ENCODE measurements around the gene ARIH1.

GRCh38 chr15:72609862-72610261 lies 135.7 kb downstream of the ARIH1 start:
- TF ChIP-seq, protein P1, sequence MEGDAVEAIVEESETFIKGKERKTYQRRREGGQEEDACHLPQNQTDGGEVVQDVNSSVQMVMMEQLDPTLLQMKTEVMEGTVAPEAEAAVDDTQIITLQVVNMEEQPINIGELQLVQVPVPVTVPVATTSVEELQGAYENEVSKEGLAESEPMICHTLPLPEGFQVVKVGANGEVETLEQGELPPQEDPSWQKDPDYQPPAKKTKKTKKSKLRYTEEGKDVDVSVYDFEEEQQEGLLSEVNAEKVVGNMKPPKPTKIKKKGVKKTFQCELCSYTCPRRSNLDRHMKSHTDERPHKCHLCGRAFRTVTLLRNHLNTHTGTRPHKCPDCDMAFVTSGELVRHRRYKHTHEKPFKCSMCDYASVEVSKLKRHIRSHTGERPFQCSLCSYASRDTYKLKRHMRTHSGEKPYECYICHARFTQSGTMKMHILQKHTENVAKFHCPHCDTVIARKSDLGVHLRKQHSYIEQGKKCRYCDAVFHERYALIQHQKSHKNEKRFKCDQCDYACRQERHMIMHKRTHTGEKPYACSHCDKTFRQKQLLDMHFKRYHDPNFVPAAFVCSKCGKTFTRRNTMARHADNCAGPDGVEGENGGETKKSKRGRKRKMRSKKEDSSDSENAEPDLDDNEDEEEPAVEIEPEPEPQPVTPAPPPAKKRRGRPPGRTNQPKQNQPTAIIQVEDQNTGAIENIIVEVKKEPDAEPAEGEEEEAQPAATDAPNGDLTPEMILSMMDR (IDR thresholded peaks at IDR 0.05), result no peak
- TF ChIP-seq POLR2A (IDR thresholded peaks at IDR 0.05), result no peak

Data from uterus (tissue), 2 donors.